ENCODE data around the gene CD3E. TPM values are rescaled to one million over a fixed set of nuclear protein-coding genes. Genes with fewer than 3 reads are reported as not detected.

CD3E gene
- total RNA-seq, 2 experiments from 2014 or later, result 483 to 515 TPM

DNA sequence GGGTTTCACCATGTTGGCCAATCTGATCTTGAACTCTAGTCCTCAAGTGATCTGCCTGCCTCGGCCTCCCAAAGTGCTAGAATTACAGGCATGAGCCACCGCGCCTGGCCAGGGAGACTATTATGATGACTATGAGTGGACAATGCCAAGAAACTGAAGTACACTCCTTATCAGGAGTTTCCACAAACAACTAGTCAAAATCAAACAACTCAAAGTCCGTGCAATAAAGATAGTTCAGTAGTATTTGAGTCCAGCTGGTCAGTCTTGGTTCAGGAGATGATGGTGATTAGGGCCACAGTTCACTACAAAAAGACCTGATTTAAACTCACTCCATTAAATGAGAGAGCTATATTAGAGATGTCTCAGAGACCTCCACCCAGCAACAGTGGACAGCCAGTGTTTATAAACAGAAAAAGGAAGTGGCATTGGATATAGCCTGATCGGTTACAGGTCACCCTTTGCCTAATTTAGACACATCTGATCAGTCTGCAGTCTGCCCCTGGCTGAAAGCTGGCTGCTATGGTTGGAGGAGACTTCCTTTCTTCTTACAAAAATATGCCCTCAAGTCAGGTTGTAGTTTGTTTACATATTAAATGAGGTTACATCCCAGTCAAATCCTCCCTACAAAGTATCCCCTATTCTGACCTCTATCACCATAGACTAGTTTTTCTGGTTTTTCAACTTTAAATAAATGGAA lies 17.0 kb downstream of the CD3E start:
- H3K9me3 ChIP-seq (ENCODE audit: control insufficient read depth in 1 of 2, insufficient read depth in 1 of 2, low read length in 2 of 2), result no peaks in the 10 kb centered on the region
- H3K4me3 Mint-ChIP-seq, result peak overlapping the region; percentile 21
- no peak for DNase-seq
- intact Hi-C loops (cut with DNase I, micrococcal nuclease), result no loop called here
- no peaks in the 10 kb centered on the region for H3K27me3 Mint-ChIP-seq
- peak overlapping the region; percentile 100 for H3K27ac Mint-ChIP-seq
- ATAC-seq (ENCODE audit: poor library complexity), result no peak
- H3K9me3 Mint-ChIP-seq, result no peaks in the 10 kb centered on the region
- H3K36me3 Mint-ChIP-seq (ENCODE audit: low read depth), result peaks cover 50% of the 10 kb centered on the region
- H3K27me3 ChIP-seq (ENCODE audit: control insufficient read depth in 1 of 2, insufficient read depth in 2 of 2, low read length in 2 of 2), result no peaks in the 10 kb centered on the region
- peaks cover 63% of the 10 kb centered on the region for H3K4me1 ChIP-seq (ENCODE audit: insufficient read depth, low read length)
- H3K4me3 ChIP-seq (ENCODE audit: low read length), result no peak overlapping the region
- peaks cover 80% of the 10 kb centered on the region for H3K4me1 Mint-ChIP-seq (ENCODE audit: low read depth)
- no peak overlapping the region for H3K27ac ChIP-seq (ENCODE audit: low read depth in 1 of 2, low read length in 2 of 2)
- H3K36me3 ChIP-seq (ENCODE audit: insufficient read depth, low read length), result peaks cover 9% of the 10 kb centered on the region
- CTCF ChIA-PET, result interaction anchor here (1.1 to 1.2 kb wide), 2 partner anchors 29 to 32 kb away, joined by 3 to 4 read pairs; no protein-coding TSS in a partner anchor
- TF ChIP-seq, protein P1, sequence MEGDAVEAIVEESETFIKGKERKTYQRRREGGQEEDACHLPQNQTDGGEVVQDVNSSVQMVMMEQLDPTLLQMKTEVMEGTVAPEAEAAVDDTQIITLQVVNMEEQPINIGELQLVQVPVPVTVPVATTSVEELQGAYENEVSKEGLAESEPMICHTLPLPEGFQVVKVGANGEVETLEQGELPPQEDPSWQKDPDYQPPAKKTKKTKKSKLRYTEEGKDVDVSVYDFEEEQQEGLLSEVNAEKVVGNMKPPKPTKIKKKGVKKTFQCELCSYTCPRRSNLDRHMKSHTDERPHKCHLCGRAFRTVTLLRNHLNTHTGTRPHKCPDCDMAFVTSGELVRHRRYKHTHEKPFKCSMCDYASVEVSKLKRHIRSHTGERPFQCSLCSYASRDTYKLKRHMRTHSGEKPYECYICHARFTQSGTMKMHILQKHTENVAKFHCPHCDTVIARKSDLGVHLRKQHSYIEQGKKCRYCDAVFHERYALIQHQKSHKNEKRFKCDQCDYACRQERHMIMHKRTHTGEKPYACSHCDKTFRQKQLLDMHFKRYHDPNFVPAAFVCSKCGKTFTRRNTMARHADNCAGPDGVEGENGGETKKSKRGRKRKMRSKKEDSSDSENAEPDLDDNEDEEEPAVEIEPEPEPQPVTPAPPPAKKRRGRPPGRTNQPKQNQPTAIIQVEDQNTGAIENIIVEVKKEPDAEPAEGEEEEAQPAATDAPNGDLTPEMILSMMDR (IDR thresholded peaks at IDR 0.05), result no peak
- POLR2A ChIA-PET, result interaction anchor here (0.9 to 3.1 kb wide), 5 partner anchors 11 to 26 kb away, joined by 3 to 11 read pairs (median 3); no protein-coding TSS in a partner anchor

- no peak for DNase-seq
- Histone ChIP-seq H3K4me1 (ENCODE audit: insufficient read depth, low read length) (peaks cover 51% of the 10 kb centered on the region), H3K36me3 (ENCODE audit: insufficient read depth, low read length) (peaks cover 9% of the 10 kb centered on the region), H3K27ac (ENCODE audit: low read depth in 1 of 2, low read length in 2 of 2) (no peak overlapping the region), H3K4me3 (ENCODE audit: low read length) (no peak overlapping the region), H3K9me3 (ENCODE audit: control insufficient read depth in 1 of 2, insufficient read depth in 1 of 2, low read length in 2 of 2) (no peaks in the 10 kb centered on the region), H3K27me3 (ENCODE audit: control insufficient read depth in 1 of 2, insufficient read depth in 2 of 2, low read length in 2 of 2) (no peaks in the 10 kb centered on the region)
- Mint-ChIP-seq H3K36me3 (ENCODE audit: low read depth) (peaks cover 42% of the 10 kb centered on the region), H3K27ac (peak overlapping the region; percentile 35), H3K4me3 (no peak overlapping the region), H3K27me3 (no peaks in the 10 kb centered on the region), H3K4me1 (ENCODE audit: low read depth) (peaks cover 74% of the 10 kb centered on the region), H3K9me3 (no peaks in the 10 kb centered on the region)
- intact Hi-C loops (cut with DNase I, micrococcal nuclease), result no loop called here
- TF ChIP-seq, protein P1 (IDR thresholded peaks at IDR 0.05), result no peak
- ATAC-seq (ENCODE audit: poor library complexity), result no peak
- POLR2A ChIA-PET, result interaction anchor here (0.6 to 3.1 kb wide), 5 partner anchors 16 to 348 kb away, joined by 3 to 11 read pairs (median 5); partner anchors contain the start of gene UBE4A
- CTCF ChIA-PET, result no interaction called here
Measured at GRCh38 chr11:118322721-118323120, 18.2 kb downstream of the CD3E start.

- no peaks in the 10 kb centered on the region for H3K9me3 Mint-ChIP-seq
- DNase-seq (no peak), ATAC-seq (ENCODE audit: poor library complexity) (no peak)
- CTCF ChIA-PET, result no interaction called here
- no peaks in the 10 kb centered on the region for H3K27me3 Mint-ChIP-seq
- no peak overlapping the region for H3K27ac Mint-ChIP-seq
- no peaks in the 10 kb centered on the region for H3K9me3 ChIP-seq (ENCODE audit: control insufficient read depth in 1 of 2, insufficient read depth in 1 of 2, low read length in 2 of 2)
- peaks cover 12% of the 10 kb centered on the region for H3K36me3 ChIP-seq (ENCODE audit: insufficient read depth, low read length)
- TF ChIP-seq, protein P1 (IDR thresholded peaks at IDR 0.05), result no peak
- POLR2A ChIA-PET, result no interaction called here
- peaks cover 37% of the 10 kb centered on the region for H3K36me3 Mint-ChIP-seq (ENCODE audit: low read depth)
- no peaks in the 10 kb centered on the region for H3K27me3 ChIP-seq (ENCODE audit: control insufficient read depth in 1 of 2, insufficient read depth in 2 of 2, low read length in 2 of 2)
- H3K4me3 Mint-ChIP-seq, result no peak overlapping the region
- no peak overlapping the region for H3K27ac ChIP-seq (ENCODE audit: low read depth in 1 of 2, low read length in 2 of 2)
- H3K4me1 Mint-ChIP-seq (ENCODE audit: low read depth), result peaks cover 65% of the 10 kb centered on the region
- no peak overlapping the region for H3K4me3 ChIP-seq (ENCODE audit: low read length)
- intact Hi-C loops (cut with DNase I, micrococcal nuclease), result no loop called here
- peaks cover 25% of the 10 kb centered on the region for H3K4me1 ChIP-seq (ENCODE audit: insufficient read depth, low read length)
Measured at GRCh38 chr11:118325283-118325682, 20.8 kb downstream of the CD3E start.

Data from CD4-positive, alpha-beta T cell (primary cell).